ENCODE measurements around the gene OR56A1.
"Not testable (repeated sequence)": the region's sequence is repeated elsewhere in the genome, so short reads cannot be mapped to it uniquely, and the experiment has no call there.

Gene OR56A1, protein sequence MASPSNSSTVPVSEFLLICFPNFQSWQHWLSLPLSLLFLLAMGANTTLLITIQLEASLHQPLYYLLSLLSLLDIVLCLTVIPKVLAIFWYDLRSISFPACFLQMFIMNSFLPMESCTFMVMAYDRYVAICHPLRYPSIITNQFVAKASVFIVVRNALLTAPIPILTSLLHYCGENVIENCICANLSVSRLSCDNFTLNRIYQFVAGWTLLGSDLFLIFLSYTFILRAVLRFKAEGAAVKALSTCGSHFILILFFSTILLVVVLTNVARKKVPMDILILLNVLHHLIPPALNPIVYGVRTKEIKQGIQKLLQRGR

DNA sequence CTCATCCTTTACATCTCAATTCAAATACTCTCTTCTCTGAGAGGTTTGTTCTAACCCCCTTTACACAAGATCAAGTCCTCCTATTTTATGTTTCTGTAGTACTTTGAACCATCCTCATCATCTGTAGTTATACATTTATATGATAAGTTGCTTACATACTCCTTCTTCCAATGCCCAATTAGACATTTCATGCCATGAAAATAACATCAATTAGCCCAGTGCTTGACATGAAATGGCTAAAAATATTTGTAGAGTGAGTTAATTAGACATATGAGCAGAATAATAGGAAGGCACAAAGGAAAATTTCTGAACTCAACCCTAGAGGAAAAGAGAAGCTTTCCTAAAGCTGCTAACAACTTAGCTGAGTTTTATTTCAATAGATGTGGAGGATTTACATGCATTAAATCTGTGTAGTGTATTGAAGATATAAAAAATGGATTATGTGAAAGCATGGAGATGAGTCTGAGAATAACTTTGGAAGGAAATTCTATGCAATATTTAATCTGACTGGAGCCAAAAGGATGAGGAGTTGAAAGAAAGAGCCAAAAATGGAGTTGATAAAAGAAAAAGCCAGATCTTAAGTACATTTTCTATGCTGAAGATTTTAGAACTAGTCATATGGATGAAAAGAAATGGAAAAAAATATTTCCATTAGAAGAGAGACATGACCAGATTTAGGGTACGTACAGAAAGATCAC, at the start of gene OR56A1:
OR56A1 (minus strand) TSS at position 51 of the 698 bp plus-strand sequence. CDS start 3,066 bp downstream, outside the sequence.
- TF ChIP-seq, protein P1, sequence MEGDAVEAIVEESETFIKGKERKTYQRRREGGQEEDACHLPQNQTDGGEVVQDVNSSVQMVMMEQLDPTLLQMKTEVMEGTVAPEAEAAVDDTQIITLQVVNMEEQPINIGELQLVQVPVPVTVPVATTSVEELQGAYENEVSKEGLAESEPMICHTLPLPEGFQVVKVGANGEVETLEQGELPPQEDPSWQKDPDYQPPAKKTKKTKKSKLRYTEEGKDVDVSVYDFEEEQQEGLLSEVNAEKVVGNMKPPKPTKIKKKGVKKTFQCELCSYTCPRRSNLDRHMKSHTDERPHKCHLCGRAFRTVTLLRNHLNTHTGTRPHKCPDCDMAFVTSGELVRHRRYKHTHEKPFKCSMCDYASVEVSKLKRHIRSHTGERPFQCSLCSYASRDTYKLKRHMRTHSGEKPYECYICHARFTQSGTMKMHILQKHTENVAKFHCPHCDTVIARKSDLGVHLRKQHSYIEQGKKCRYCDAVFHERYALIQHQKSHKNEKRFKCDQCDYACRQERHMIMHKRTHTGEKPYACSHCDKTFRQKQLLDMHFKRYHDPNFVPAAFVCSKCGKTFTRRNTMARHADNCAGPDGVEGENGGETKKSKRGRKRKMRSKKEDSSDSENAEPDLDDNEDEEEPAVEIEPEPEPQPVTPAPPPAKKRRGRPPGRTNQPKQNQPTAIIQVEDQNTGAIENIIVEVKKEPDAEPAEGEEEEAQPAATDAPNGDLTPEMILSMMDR (IDR thresholded peaks at IDR 0.05; ENCODE audit: control extremely low read depth, extremely low read depth, low read depth, missing control alignments): no peak
- CTCF ChIA-PET: interaction anchor here (1.0 to 1.5 kb wide), 3 partner anchors 19 to 907 kb away, joined by 3 read pairs; no protein-coding TSS in a partner anchor
- DNase-seq (ENCODE audit: extremely low spot score): no peak
- POLR2A ChIA-PET: no interaction called here

DNA sequence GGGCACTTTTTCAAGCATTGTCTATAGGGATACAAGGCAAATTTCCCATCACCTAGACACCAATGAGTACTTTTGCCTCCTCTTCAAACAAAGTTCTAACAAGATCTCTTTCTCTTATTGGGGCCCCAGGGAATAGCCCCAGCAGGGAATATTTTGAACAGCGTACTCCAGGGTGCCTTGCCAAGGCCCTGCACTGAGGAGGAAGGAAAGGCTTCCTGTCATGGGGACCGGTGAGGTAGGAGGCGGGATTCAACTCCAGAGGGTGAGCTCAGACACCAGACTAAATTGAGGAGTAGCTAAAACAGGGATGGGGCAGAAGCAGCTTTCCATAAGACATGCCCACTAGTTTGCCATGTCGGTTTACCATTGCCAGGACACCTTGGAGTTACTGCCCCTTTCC, 48.9 kb upstream of the OR56A1 start:
- TF ChIP-seq, protein P1 (IDR thresholded peaks at IDR 0.05; ENCODE audit: control extremely low read depth, extremely low read depth, low read depth, missing control alignments): no peak
- ChIA-PET CTCF (interaction anchor here (1.0 to 1.3 kb wide), 2 partner anchors 8 to 9 kb away, joined by 3 to 4 read pairs; no protein-coding TSS in a partner anchor), POLR2A (interaction anchor here (0.7 kb wide), 1 partner anchor 127 kb away, joined by 4 read pairs; no protein-coding TSS in a partner anchor)
- DNase-seq (ENCODE audit: extremely low spot score): no peak

DNA sequence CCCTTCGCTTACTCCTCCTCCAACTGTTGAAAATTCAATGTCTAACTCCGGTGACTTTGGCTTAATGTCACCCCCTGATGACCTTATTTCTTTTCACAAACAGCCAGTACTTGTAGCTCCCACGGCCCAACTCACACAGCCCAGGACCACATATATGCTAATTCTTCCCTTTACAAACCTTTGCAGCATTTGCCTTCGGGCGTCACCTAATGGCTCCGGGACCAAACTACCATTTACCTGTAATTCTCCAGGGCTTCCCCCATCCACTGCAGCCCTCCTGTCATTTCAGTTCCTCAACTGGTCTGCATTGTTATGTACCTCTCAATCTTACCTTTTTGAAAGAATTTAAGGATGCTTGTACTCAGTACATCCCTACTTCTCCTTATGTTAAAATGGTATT, 47.2 kb upstream of the OR56A1 start:
- no peak for DNase-seq (ENCODE audit: extremely low spot score)
- TF ChIP-seq, protein P1 (IDR thresholded peaks at IDR 0.05; ENCODE audit: control extremely low read depth, extremely low read depth, low read depth, missing control alignments): no peak
- ChIA-PET CTCF (no interaction called here), POLR2A (no interaction called here)

DNA sequence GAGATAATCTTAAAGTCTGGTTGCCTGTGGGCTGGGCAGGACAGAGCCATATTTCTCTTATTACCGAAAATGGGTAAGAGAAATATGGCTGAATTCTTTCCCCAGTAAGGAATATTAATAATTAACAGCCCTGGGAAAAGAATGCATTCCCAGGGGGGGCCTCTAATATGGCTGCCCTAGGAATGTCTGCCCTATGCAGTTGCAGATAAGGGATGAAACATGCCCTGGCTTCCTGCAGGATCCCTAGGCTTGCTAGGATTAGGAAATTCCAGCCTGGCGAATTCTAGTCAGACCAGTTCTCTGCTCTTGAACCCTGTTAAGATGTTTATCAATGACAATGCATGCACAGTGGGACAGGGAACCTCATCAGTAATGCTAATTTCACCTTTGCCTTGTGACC, 45.9 kb upstream of the OR56A1 start:
- CTCF ChIA-PET; POLR2A ChIA-PET; DNase-seq (ENCODE audit: extremely low spot score): not testable (repeated sequence)

DNA sequence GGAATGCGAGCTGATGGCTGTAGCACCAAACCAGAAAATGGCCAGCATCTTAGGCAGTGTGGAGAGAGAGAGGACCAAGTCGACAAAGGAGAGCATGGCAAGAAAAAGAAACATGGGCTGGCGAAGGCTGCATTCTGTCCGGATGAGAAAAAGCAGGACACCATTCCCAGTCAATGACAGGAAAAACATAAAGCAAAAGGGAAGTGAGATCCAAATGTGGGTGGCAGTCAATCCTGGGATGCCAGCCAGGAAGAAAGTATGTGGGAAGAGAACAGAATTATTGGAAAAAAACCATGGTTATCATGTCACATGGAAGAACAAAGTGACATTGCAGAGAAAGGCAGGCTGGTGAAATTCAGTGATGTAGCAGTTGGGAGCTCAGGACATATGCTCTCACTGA, 36.9 kb upstream of the OR56A1 start:
- TF ChIP-seq, protein P1 (IDR thresholded peaks at IDR 0.05; ENCODE audit: control extremely low read depth, extremely low read depth, low read depth, missing control alignments): no peak
- ChIA-PET POLR2A (no interaction called here), CTCF (interaction anchor here (1.2 kb wide), 1 partner anchor 8 kb away, joined by 3 read pairs; no protein-coding TSS in a partner anchor)
- no peak for DNase-seq (ENCODE audit: extremely low spot score)

DNA sequence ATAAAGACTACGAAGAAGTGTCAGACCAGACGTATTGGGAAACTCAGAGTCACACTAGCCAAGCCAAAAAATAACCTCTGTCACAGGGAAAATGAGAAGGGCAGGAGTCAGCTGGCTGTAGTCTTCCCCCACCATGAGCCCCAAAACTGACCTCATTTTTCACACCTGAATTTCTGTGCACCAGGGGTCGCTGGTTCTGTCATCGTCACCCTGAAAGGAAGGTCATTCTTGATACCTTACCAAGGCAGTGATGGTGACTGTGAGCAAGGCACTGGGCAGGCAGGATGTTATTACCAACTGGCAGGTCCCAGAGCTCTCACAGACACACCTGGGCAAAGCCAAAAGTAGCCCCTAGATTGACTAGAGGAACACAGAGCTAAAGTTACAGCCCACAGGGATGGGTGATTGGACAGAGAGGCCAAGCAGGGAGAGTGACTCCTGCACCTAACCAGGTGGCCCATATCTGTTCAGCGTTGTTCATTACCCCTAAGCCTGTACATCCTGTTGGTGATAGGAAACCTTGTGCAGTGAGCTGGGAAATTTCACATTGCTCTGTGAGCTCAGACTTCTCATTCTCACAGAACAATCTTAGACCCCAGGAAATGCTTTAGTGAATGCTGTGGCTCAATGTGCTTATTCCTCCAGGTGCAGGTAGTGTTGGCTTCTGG, 32.3 kb upstream of the OR56A1 start:
- DNase-seq (ENCODE audit: extremely low spot score): no peak
- TF ChIP-seq, protein P1 (IDR thresholded peaks at IDR 0.05; ENCODE audit: control extremely low read depth, extremely low read depth, low read depth, missing control alignments): peak; percentile 19
- ChIA-PET CTCF (interaction anchor here (0.9 to 1.1 kb wide), 3 partner anchors 10 to 253 kb away, joined by 3 to 4 read pairs (median 3); no protein-coding TSS in a partner anchor), POLR2A (no interaction called here)

Measured in GM10248 (cell line).